IMR-90 (cell line): ENCODE results near the gene INO80E.

ENCODE experiments used
- CEBPB ChIP-seq: IDR thresholded peaks from 2 replicates; pipeline ENCODE4 v1.6.1; 2012; ENCODE audit warnings: low read depth, low read length, improper control_type of control experiment
- FOS ChIP-seq: fragments of 150-350 bp; IDR thresholded peaks from 2 replicates; pipeline ENCODE4 v1.6.1; 2016; ENCODE audit warnings: low read depth, low read length
- MAFK ChIP-seq: IDR thresholded peaks from 2 replicates; pipeline ENCODE4 v1.6.1; 2012; ENCODE audit warnings: low read depth, low read length, improper control_type of control experiment
- MAZ ChIP-seq: IDR thresholded peaks from 2 replicates; pipeline ENCODE4 v1.6.1; 2012; ENCODE audit warnings: low read depth, mild to moderate bottlenecking, low read length, improper control_type of control experiment, moderate library complexity, borderline replicate concordance
- NFE2L2 ChIP-seq: fragments of 150-350 bp; IDR thresholded peaks from 2 replicates; pipeline ENCODE4 v1.6.1; 2016; ENCODE audit warnings: low read depth, mild to moderate bottlenecking, low read length
- POLR2A ChIP-seq: IDR thresholded peaks from 2 replicates; pipeline ENCODE4 v1.6.1; 2012; ENCODE audit warnings: mild to moderate bottlenecking, low read depth, low read length
- RAD21 ChIP-seq: IDR thresholded peaks from 2 replicates; pipeline ENCODE4 v1.6.1; 2012; ENCODE audit warnings: low read length, improper control_type of control experiment
- RCOR1 ChIP-seq: IDR thresholded peaks from 2 replicates; pipeline ENCODE4 v1.6.1; 2012; ENCODE audit warnings: mild to moderate bottlenecking, low read length, improper control_type of control experiment; ENCODE audit not compliant: insufficient replicate concordance
- RFX5 ChIP-seq: IDR thresholded peaks from 2 replicates; pipeline ENCODE4 v1.8.0; 2012; ENCODE audit warnings: low read depth, mild to moderate bottlenecking, low read length, moderate library complexity
- SMC3 ChIP-seq: fragments of 150-350 bp; IDR thresholded peaks from 2 replicates; pipeline ENCODE4 v1.6.1; 2016; ENCODE audit warnings: low read depth, mild to moderate bottlenecking, antibody characterized with exemption, low read length, moderate library complexity
- TF ChIP-seq, protein P1 (sequence below): conservative IDR thresholded peaks from 2 replicates; pipeline ENCODE4 v1.5.1; 2012; ENCODE audit warnings: mild to moderate bottlenecking, low read depth, low read length, improper control_type of control experiment
- TF ChIP-seq, protein P2 (sequence below): fragments of 150-350 bp; IDR thresholded peaks from 2 replicates; pipeline ENCODE4 v1.6.1; 2016; ENCODE audit warnings: low read depth, mild to moderate bottlenecking, low read length, moderate library complexity, borderline replicate concordance
- TF ChIP-seq, protein P3 (sequence below): fragments of 150-350 bp; IDR thresholded peaks from 2 replicates; pipeline ENCODE4 v1.6.1; 2017; ENCODE audit warnings: mild to moderate bottlenecking, antibody characterized with exemption, low read length, low read depth

DNA sequence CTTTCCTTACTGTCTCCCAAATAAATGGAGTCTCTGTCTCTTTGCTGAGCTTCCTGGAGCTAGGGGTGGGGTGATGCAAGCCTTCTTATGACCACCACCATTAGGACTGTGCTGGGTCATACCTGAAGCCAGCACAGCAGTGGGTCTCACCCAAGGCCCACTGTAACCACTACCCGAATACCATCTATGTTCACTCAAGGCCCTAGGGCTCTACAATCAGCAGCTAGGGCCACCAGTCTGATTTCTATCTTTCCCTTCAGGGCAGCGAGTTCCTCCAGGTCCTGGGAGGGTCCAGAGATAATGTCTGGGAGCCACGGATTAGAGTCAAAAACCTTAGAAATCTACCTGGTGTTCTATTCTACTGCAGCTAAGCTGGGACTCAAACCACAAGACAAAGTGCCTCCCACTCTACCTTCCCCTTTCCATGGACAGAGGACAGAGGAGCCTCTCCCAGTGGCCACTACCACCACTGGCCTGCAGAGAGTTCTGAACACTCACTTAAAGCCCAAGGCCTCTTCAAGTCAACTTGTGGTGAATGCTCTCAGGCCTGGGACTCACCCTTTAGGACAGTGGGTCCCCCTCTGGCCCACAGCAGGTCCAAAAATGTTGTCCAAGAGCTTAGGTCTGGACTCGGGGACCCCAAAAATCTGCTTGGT, 45.1 kb upstream of the INO80E start:
- TF ChIP-seq, protein P1, sequence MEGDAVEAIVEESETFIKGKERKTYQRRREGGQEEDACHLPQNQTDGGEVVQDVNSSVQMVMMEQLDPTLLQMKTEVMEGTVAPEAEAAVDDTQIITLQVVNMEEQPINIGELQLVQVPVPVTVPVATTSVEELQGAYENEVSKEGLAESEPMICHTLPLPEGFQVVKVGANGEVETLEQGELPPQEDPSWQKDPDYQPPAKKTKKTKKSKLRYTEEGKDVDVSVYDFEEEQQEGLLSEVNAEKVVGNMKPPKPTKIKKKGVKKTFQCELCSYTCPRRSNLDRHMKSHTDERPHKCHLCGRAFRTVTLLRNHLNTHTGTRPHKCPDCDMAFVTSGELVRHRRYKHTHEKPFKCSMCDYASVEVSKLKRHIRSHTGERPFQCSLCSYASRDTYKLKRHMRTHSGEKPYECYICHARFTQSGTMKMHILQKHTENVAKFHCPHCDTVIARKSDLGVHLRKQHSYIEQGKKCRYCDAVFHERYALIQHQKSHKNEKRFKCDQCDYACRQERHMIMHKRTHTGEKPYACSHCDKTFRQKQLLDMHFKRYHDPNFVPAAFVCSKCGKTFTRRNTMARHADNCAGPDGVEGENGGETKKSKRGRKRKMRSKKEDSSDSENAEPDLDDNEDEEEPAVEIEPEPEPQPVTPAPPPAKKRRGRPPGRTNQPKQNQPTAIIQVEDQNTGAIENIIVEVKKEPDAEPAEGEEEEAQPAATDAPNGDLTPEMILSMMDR, result no peak
- no peak for TF ChIP-seq NFE2L2
- no peak for TF ChIP-seq MAFK
- no peak for TF ChIP-seq RCOR1
- TF ChIP-seq POLR2A, result no peak
- no peak for TF ChIP-seq SMC3
- TF ChIP-seq, protein P2, sequence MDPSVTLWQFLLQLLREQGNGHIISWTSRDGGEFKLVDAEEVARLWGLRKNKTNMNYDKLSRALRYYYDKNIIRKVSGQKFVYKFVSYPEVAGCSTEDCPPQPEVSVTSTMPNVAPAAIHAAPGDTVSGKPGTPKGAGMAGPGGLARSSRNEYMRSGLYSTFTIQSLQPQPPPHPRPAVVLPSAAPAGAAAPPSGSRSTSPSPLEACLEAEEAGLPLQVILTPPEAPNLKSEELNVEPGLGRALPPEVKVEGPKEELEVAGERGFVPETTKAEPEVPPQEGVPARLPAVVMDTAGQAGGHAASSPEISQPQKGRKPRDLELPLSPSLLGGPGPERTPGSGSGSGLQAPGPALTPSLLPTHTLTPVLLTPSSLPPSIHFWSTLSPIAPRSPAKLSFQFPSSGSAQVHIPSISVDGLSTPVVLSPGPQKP, result no peak
- no peak for TF ChIP-seq RAD21
- TF ChIP-seq, protein P3, sequence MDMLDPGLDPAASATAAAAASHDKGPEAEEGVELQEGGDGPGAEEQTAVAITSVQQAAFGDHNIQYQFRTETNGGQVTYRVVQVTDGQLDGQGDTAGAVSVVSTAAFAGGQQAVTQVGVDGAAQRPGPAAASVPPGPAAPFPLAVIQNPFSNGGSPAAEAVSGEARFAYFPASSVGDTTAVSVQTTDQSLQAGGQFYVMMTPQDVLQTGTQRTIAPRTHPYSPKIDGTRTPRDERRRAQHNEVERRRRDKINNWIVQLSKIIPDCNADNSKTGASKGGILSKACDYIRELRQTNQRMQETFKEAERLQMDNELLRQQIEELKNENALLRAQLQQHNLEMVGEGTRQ, result no peak
- TF ChIP-seq RFX5, result no peak
- TF ChIP-seq FOS, result no peak
- TF ChIP-seq CEBPB, result no peak
- no peak for TF ChIP-seq MAZ
